OCI-LY3 (cell line): Measurements from ENCODE around the gene FGD3.

Experiments
- H2AFZ ChIP-seq: fragments of 200-600, 300-600 bp; shearing (Covaris generic); 2 replicates; pipeline ENCODE4 v1.6.0; 2014; ENCODE audit warnings: antibody characterized with exemption, low read depth, low read length
- H3K27ac ChIP-seq: fragments of 200-600, 300-600 bp; sonication (generic); 2 replicates; pipeline ENCODE4 v1.5.1; 2014; ENCODE audit warnings: mild to moderate bottlenecking, low read length, moderate library complexity, mixed read lengths
- H3K27me3 ChIP-seq: fragments of 200-600, 300-600 bp; sonication (generic); 2 replicates; pipeline ENCODE4 v1.6.1; 2014; ENCODE audit warnings: low read depth, low read length, mixed read lengths
- H3K36me3 ChIP-seq: fragments of 200-600, 300-600 bp; sonication (generic); replicated peaks from 2 replicates; pipeline ENCODE3; 2014; ENCODE audit warnings: low read depth, low read length, mixed read lengths
- H3K4me1 ChIP-seq: fragments of 300-600, 200-600 bp; sonication (generic); 2 replicates; pipeline ENCODE4 v1.6.1; 2014; ENCODE audit warnings: low read length, mixed read lengths
- H3K4me2 ChIP-seq: fragments of 200-600, 300-600 bp; sonication (generic); 2 replicates; pipeline ENCODE4 v1.6.1; 2014; ENCODE audit warnings: low read length, mixed read lengths
- H3K4me3 ChIP-seq: fragments of 300-600, 200-600 bp; sonication (generic); 2 replicates; pipeline ENCODE4 v1.5.1; 2014; ENCODE audit warnings: antibody characterized with exemption, mild to moderate bottlenecking, low read length, moderate library complexity
- H3K79me2 ChIP-seq: fragments of 300-600, 200-600 bp; shearing (Covaris generic); 2 replicates; pipeline ENCODE4 v1.6.1; 2014; ENCODE audit warnings: mild to moderate bottlenecking, low read length, mixed read lengths
- H3K9ac ChIP-seq: fragments of 300-600, 200-600 bp; shearing (Covaris generic); 2 replicates; pipeline ENCODE4 v1.6.0; 2014; ENCODE audit warnings: mild to moderate bottlenecking, low read length, moderate library complexity
- H3K9me3 ChIP-seq: fragments of 200-600, 300-600 bp; shearing (Covaris generic); 2 replicates; pipeline ENCODE4 v1.6.1; 2014; ENCODE audit warnings: low read length, mixed read lengths; ENCODE audit not compliant: insufficient read depth
- H4K20me1 ChIP-seq: fragments of 200-600, 300-600 bp; sonication (generic); 2 replicates; pipeline ENCODE4 v1.6.1; 2016; ENCODE audit warnings: low read length, mixed read lengths; ENCODE audit not compliant: insufficient read depth
- CTCF ChIP-seq: fragments of 200-600, 300-600 bp; sonication (generic); IDR thresholded peaks from 2 replicates; pipeline ENCODE4 v1.5.1; 2014; ENCODE audit warnings: antibody characterized with exemption, low read length, low read depth
- EZH2phosphoT487 ChIP-seq: fragments of 200-600 bp; shearing (Covaris generic); IDR thresholded peaks from 2 replicates; pipeline ENCODE4 v1.6.1; 2018; ENCODE audit warnings: antibody characterized with exemption, mixed run types, low read depth

The FGD3 gene

GRCh38 chr9:93038918-93039317 is 91.6 kb downstream of the FGD3 start:
- Histone ChIP-seq H3K36me3 (no peaks in the 10 kb centered on the region), H3K79me2 (no peaks in the 10 kb centered on the region), H3K4me3 (no peak overlapping the region), H3K9me3 (no peaks in the 10 kb centered on the region), H4K20me1 (no peaks in the 10 kb centered on the region), H3K9ac (no peak overlapping the region), H3K27me3 (no peaks in the 10 kb centered on the region), H3K4me1 (peaks cover 13% of the 10 kb centered on the region), H3K27ac (no peak overlapping the region), H2AFZ (no peak overlapping the region), H3K4me2 (no peak overlapping the region)
- TF ChIP-seq EZH2phosphoT487 (no peak), CTCF (no peak)

GRCh38 chr9:93039456-93039855 is 92.1 kb downstream of the FGD3 start:
- Histone ChIP-seq H3K27me3 (no peaks in the 10 kb centered on the region), H3K9me3 (no peaks in the 10 kb centered on the region), H3K4me2 (no peak overlapping the region), H3K79me2 (no peaks in the 10 kb centered on the region), H3K27ac (no peak overlapping the region), H4K20me1 (no peaks in the 10 kb centered on the region), H3K4me3 (no peak overlapping the region), H3K4me1 (peaks cover 13% of the 10 kb centered on the region), H3K9ac (no peak overlapping the region), H2AFZ (no peak overlapping the region), H3K36me3 (no peaks in the 10 kb centered on the region)
- TF ChIP-seq CTCF, result no peak

GRCh38 chr9:93039976-93040375 is 92.7 kb downstream of the FGD3 start:
- no peaks in the 10 kb centered on the region for H3K27me3 ChIP-seq
- H3K9me3 ChIP-seq, result no peaks in the 10 kb centered on the region
- TF ChIP-seq CTCF (no peak), EZH2phosphoT487 (no peak)
- H3K9ac ChIP-seq, result no peak overlapping the region
- H4K20me1 ChIP-seq, result no peaks in the 10 kb centered on the region
- no peaks in the 10 kb centered on the region for H3K36me3 ChIP-seq
- H3K27ac ChIP-seq, result no peak overlapping the region
- H3K4me1 ChIP-seq, result peaks cover 13% of the 10 kb centered on the region
- no peak overlapping the region for H2AFZ ChIP-seq
- H3K79me2 ChIP-seq, result no peaks in the 10 kb centered on the region
- no peak overlapping the region for H3K4me3 ChIP-seq
- H3K4me2 ChIP-seq, result no peak overlapping the region

GRCh38 chr9:93040409-93040808 is 93.1 kb downstream of the FGD3 start:
- no peaks in the 10 kb centered on the region for H3K27me3 ChIP-seq
- H3K9me3 ChIP-seq, result no peaks in the 10 kb centered on the region
- H3K4me1 ChIP-seq, result peaks cover 13% of the 10 kb centered on the region
- TF ChIP-seq EZH2phosphoT487, result no peak
- no peak overlapping the region for H2AFZ ChIP-seq
- no peaks in the 10 kb centered on the region for H3K79me2 ChIP-seq
- H4K20me1 ChIP-seq, result no peaks in the 10 kb centered on the region
- no peak overlapping the region for H3K9ac ChIP-seq
- no peak overlapping the region for H3K4me3 ChIP-seq
- no peak overlapping the region for H3K27ac ChIP-seq
- no peak overlapping the region for H3K4me2 ChIP-seq
- no peaks in the 10 kb centered on the region for H3K36me3 ChIP-seq

- no peaks in the 10 kb centered on the region for H3K9me3 ChIP-seq
Observed at GRCh38 chr9:93041108-93041802, 93.9 kb downstream of the FGD3 start.

More at GRCh38 chr9:93041108-93041802, 93.9 kb downstream of the FGD3 start:
- H3K27ac ChIP-seq, result no peak overlapping the region
- H3K4me1 ChIP-seq, result peaks cover 13% of the 10 kb centered on the region
- no peak overlapping the region for H3K9ac ChIP-seq
- H3K4me2 ChIP-seq, result no peak overlapping the region
- H3K4me3 ChIP-seq, result no peak overlapping the region
- TF ChIP-seq EZH2phosphoT487 (no peak), CTCF (no peak)
- H3K79me2 ChIP-seq, result no peaks in the 10 kb centered on the region
- no peaks in the 10 kb centered on the region for H3K36me3 ChIP-seq
- H2AFZ ChIP-seq, result peak overlapping the region; percentile 41; the same call in 1 of the 2 replicates
- no peaks in the 10 kb centered on the region for H3K27me3 ChIP-seq
- H4K20me1 ChIP-seq, result no peaks in the 10 kb centered on the region
